A673 (cell line): ENCODE results near the gene RUNDC1.

Experiments
- EZH2 ChIP-seq: fragments of 200-600 bp; sonication (generic); IDR thresholded peaks from 2 replicates; pipeline ENCODE4 v1.6.1; 2017; ENCODE audit warnings: borderline replicate concordance, low read depth, mild to moderate bottlenecking, mixed read lengths, antibody characterized with exemption, low read length; ENCODE audit not compliant: poor library complexity, severe bottlenecking
- TF ChIP-seq, protein P1 (sequence below): fragments of 300-800, 200-600 bp; sonication (generic); conservative IDR thresholded peaks from 2 replicates; pipeline ENCODE4 v1.5.1; 2017; ENCODE audit warnings: low read depth, mild to moderate bottlenecking, antibody characterized with exemption, low read length, moderate library complexity, mixed read lengths

DNA sequence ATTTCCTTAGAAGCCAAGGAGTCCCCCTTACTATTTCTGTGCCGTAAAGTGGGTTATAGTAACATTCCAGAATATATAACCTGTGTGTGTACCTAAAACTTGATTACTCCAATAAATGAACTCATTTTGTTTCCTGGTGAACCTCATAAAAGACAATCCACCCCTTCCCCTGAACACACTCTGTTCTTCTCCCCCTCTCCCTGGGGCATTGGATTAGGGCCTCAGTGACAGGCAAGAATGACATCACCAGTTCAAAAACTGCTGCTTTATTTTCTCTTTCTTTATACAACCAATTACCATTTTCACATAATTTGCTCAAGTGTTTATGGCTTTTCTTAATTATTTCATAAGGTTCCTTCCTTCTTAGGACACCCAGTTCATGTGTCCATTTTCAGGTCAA, 33.6 kb upstream of the RUNDC1 start:
- TF ChIP-seq, protein P1, sequence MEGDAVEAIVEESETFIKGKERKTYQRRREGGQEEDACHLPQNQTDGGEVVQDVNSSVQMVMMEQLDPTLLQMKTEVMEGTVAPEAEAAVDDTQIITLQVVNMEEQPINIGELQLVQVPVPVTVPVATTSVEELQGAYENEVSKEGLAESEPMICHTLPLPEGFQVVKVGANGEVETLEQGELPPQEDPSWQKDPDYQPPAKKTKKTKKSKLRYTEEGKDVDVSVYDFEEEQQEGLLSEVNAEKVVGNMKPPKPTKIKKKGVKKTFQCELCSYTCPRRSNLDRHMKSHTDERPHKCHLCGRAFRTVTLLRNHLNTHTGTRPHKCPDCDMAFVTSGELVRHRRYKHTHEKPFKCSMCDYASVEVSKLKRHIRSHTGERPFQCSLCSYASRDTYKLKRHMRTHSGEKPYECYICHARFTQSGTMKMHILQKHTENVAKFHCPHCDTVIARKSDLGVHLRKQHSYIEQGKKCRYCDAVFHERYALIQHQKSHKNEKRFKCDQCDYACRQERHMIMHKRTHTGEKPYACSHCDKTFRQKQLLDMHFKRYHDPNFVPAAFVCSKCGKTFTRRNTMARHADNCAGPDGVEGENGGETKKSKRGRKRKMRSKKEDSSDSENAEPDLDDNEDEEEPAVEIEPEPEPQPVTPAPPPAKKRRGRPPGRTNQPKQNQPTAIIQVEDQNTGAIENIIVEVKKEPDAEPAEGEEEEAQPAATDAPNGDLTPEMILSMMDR, result no peak
- no peak for TF ChIP-seq EZH2
